Measurements from ENCODE around the gene C20orf141.

C20orf141 gene

DNA sequence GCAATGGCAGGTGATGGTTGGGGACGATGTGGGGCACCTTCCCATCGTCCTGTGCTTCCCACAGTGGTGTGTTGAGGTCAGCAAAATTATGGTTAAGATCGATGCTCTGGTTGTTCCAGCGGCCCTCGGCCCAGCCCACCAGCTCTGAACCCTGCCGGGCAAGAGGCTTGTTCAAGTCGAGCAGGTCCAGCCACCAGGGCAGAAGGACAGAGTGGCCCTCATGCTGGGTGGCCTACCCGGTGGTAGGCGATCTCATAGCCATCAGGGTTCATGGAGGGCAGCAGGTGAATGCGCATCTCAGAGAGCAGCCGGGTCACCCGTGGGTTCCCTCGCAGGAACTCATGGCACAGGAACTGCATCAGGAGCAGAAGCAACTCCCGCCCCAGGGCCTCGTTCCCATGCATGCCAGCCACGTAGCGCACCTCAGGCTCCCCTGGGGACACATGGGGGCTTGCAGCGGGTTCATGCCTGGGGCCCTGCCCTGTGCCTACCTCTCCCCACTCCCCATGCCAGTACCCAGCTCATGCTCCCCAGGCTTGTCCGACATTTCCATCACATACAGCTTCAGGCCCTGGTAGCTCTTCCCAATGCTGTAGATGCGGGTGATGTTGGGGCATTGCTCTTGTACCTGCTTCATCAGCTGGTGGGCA lies 18.7 kb upstream of the C20orf141 start:
- no peak overlapping the region for H3K4me3 Mint-ChIP-seq
- H3K9me3 Mint-ChIP-seq (ENCODE audit: low read depth) = no peaks in the 10 kb centered on the region
- no peak overlapping the region for H3K27ac Mint-ChIP-seq
- H3K27me3 Mint-ChIP-seq = peaks cover 27% of the 10 kb centered on the region
- H3K4me1 Mint-ChIP-seq (ENCODE audit: low read depth) = peaks cover 20% of the 10 kb centered on the region
- peaks cover 6% of the 10 kb centered on the region for H3K36me3 Mint-ChIP-seq

- Mint-ChIP-seq H3K9me3 (ENCODE audit: low read depth) (no peaks in the 10 kb centered on the region), H3K36me3 (peaks cover 6% of the 10 kb centered on the region), H3K4me1 (ENCODE audit: low read depth) (peaks cover 23% of the 10 kb centered on the region), H3K27me3 (peaks cover 24% of the 10 kb centered on the region), H3K4me3 (no peak overlapping the region), H3K27ac (no peak overlapping the region)
Measured at GRCh38 chr20:2797136-2797983, 17.4 kb upstream of the C20orf141 start.

DNA sequence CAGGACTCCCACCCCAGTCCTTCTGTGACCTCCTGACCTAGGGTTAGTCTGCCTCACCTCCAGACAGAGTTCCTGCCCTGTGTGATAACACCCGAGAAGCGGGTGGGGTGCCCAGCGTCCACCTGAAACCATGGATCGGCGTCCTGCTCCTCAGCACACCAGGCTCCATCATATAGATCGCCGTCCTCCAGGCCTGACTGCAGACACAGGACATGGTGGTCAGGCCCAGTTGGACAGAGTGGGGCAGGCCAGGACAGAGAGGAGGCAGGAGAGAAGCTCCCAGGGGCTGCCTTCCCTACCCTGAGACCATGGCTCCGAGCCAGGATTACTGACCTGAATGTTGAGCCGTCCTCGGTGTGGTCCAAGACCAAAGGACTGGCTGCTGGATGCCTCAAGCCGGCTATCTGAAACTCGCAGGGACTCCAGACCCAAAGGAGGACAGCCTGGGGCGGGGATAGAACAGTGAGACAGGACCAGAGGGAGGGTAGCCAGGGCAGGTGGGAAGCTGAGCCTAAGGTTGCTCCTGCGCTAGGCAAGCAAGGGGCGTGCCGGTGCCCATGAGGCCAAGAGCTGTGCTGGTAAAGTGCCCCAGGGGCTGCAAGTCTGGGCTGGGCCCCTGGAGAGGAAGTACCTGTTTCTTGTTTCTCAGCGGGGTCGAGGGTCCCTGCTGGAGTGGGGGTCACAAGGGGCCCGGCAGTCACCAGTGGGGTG lies 16.5 kb upstream of the C20orf141 start:
- Mint-ChIP-seq H3K27me3 (peaks cover 27% of the 10 kb centered on the region), H3K9me3 (ENCODE audit: low read depth) (no peaks in the 10 kb centered on the region), H3K4me3 (no peak overlapping the region), H3K27ac (no peak overlapping the region), H3K4me1 (ENCODE audit: low read depth) (peaks cover 23% of the 10 kb centered on the region), H3K36me3 (peaks cover 5% of the 10 kb centered on the region)

- H3K27ac Mint-ChIP-seq = no peak overlapping the region
- H3K4me1 Mint-ChIP-seq (ENCODE audit: low read depth) = peaks cover 23% of the 10 kb centered on the region
- H3K36me3 Mint-ChIP-seq = peaks cover 4% of the 10 kb centered on the region
- peak overlapping the region; percentile 97 for H3K4me3 Mint-ChIP-seq
- H3K27me3 Mint-ChIP-seq = peaks cover 25% of the 10 kb centered on the region
- H3K9me3 Mint-ChIP-seq (ENCODE audit: low read depth) = no peaks in the 10 kb centered on the region
Measured at GRCh38 chr20:2798814-2799213, 16.0 kb upstream of the C20orf141 start.

DNA sequence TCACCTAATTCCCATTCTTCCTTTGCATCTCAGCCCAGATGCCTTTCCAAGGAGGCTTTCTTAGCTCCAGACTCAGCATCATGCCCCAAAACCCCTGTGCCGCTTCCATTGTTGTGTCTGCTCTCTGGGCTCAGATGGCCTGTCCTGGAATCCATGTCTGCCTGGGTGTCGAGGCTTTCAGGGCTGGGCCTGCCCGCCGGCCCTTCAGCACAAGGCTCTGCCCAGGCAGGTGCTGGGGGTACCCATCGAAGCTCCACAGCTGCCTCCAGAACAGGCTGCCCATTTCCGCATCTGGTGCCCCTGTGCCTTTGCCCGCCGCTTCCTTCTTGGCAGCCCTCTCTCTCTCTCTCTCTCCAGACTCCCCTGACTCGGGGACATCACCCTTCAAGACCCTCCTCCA lies 15.5 kb upstream of the C20orf141 start:
- Mint-ChIP-seq H3K36me3 (peaks cover 4% of the 10 kb centered on the region), H3K27me3 (peaks cover 28% of the 10 kb centered on the region), H3K4me1 (ENCODE audit: low read depth) (peaks cover 23% of the 10 kb centered on the region), H3K9me3 (ENCODE audit: low read depth) (no peaks in the 10 kb centered on the region), H3K4me3 (peak overlapping the region; percentile 97), H3K27ac (no peak overlapping the region)

GRCh38 chr20:2799688-2800520 lies 14.9 kb upstream of the C20orf141 start:
- peak overlapping the region; percentile 97 for H3K4me3 Mint-ChIP-seq
- peaks cover 4% of the 10 kb centered on the region for H3K36me3 Mint-ChIP-seq
- H3K27me3 Mint-ChIP-seq = peaks cover 31% of the 10 kb centered on the region
- H3K4me1 Mint-ChIP-seq (ENCODE audit: low read depth) = peaks cover 23% of the 10 kb centered on the region
- H3K9me3 Mint-ChIP-seq (ENCODE audit: low read depth) = no peaks in the 10 kb centered on the region
- H3K27ac Mint-ChIP-seq = peak overlapping the region; percentile 68

DNA sequence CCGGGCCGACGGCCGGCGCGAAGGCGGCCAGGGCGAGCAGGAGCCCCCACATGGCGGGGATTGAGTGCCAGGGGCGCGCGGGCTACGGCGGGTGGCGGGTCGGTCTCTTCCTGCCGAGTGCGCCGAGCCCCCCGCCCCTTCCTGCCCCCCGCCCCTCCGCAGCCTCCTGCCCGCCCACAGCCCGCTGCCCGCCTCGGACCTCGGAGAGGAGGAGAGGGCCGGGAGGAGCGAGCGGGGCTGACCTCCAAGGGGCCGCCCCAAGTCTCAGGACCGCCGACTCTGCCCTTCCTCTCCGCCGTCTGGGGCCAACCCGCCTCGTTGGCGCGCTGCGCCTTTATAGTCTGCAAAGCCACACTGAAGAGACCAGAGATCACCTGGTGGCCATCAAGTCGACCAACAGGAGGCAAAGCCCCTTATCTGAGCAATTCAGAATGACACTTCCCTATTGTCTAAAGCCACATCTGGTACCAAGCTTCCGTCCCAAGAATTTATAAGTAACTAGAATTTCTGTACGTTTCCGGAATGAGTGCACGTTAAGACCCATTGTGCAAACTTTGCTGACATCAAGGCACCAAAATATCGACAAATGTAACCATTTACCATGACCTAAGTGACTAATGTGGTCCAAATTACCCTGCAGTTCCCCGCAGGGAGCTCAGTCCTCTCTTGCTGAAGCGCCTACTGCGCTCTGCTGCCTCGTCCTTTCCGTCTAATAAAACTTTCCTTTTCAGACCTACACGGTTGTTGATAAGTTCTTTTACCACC lies 14.1 kb upstream of the C20orf141 start, which contains the start of gene CPXM1:
TSS of gene CPXM1 (minus strand) at position 107 of the 765 bp plus-strand sequence. CDS start at position 52, 55 bp downstream.
- H3K4me3 Mint-ChIP-seq = peak within 1 kb of the TSS; percentile 97
- peaks cover 4% of the 10 kb centered on the region for H3K36me3 Mint-ChIP-seq
- H3K27me3 Mint-ChIP-seq = peaks cover 31% of the 10 kb centered on the region
- no peaks in the 10 kb centered on the region for H3K9me3 Mint-ChIP-seq (ENCODE audit: low read depth)
- peak within 1 kb of the TSS; percentile 68 for H3K27ac Mint-ChIP-seq
- H3K4me1 Mint-ChIP-seq (ENCODE audit: low read depth) = peaks cover 23% of the 10 kb centered on the region

- Mint-ChIP-seq H3K36me3 (peaks cover 4% of the 10 kb centered on the region), H3K4me3 (peak overlapping the region; percentile 74), H3K4me1 (ENCODE audit: low read depth) (peaks cover 23% of the 10 kb centered on the region), H3K27me3 (peaks cover 34% of the 10 kb centered on the region), H3K9me3 (ENCODE audit: low read depth) (no peaks in the 10 kb centered on the region), H3K27ac (peak overlapping the region; percentile 11)
Measured at GRCh38 chr20:2801286-2801728, 13.5 kb upstream of the C20orf141 start.

DNA sequence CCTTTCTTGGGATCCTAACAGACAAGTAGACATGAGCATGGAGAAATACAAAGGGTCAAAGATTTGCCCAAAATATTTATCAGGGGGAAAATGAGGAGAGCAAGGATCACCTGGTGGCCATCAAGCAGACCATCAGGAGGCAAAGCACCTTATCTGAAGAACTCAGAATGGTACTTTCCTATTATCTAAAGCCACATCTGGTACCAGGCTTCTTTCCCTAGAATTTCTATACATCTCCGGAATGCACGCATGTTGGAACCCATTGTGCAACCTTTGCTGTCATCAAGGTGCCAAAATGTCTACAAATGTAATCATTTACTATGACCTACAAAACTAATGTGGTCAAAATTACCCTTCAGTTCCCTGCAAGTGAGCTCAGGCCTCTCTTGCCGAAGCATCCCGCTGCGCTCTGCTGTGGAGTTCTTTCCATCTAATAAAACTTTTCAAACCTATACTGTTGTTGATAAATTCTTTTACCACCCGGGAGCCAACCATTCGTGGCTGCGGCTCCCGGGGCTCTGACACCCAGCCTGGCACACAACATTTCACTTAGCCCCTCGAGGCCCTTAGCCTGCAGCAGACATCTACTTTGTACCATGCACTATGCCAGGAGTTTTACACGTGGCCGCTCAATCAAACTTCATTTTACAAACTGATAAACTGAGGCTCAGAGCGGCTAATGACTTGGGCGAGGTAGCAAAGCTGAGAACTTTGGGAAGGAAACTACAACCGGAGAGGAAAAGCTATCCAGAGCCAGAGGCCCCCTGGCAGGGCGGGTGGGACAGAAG lies 10.6 kb upstream of the C20orf141 start:
- Mint-ChIP-seq H3K36me3 (peaks cover 7% of the 10 kb centered on the region), H3K4me1 (ENCODE audit: low read depth) (peaks cover 22% of the 10 kb centered on the region), H3K4me3 (no peak overlapping the region), H3K27ac (no peak overlapping the region), H3K9me3 (ENCODE audit: low read depth) (no peaks in the 10 kb centered on the region), H3K27me3 (peaks cover 29% of the 10 kb centered on the region)

- Mint-ChIP-seq H3K4me1 (ENCODE audit: low read depth) (peaks cover 13% of the 10 kb centered on the region), H3K27ac (no peak overlapping the region), H3K36me3 (peaks cover 3% of the 10 kb centered on the region), H3K4me3 (no peak overlapping the region), H3K27me3 (peaks cover 24% of the 10 kb centered on the region), H3K9me3 (ENCODE audit: low read depth) (no peaks in the 10 kb centered on the region)
Measured at GRCh38 chr20:2804852-2805688, 9.7 kb upstream of the C20orf141 start.

GRCh38 chr20:2805689-2806350 lies 9.0 kb upstream of the C20orf141 start:
- Mint-ChIP-seq H3K4me3 (no peak overlapping the region), H3K4me1 (ENCODE audit: low read depth) (peaks cover 10% of the 10 kb centered on the region), H3K27ac (no peak overlapping the region), H3K9me3 (ENCODE audit: low read depth) (no peaks in the 10 kb centered on the region), H3K27me3 (peaks cover 24% of the 10 kb centered on the region), H3K36me3 (peaks cover 3% of the 10 kb centered on the region)

GRCh38 chr20:2806351-2806701 lies 8.5 kb upstream of the C20orf141 start:
- no peak overlapping the region for H3K27ac Mint-ChIP-seq
- no peaks in the 10 kb centered on the region for H3K9me3 Mint-ChIP-seq (ENCODE audit: low read depth)
- H3K36me3 Mint-ChIP-seq = peaks cover 6% of the 10 kb centered on the region
- H3K4me1 Mint-ChIP-seq (ENCODE audit: low read depth) = peaks cover 5% of the 10 kb centered on the region
- H3K4me3 Mint-ChIP-seq = no peak overlapping the region
- H3K27me3 Mint-ChIP-seq = peaks cover 27% of the 10 kb centered on the region

All from activated naive CD8-positive, alpha-beta T cell (primary cell).